ENCODE measurements around the gene ZNF766. TPM values are rescaled to one million over a fixed set of nuclear protein-coding genes. Genes with fewer than 3 reads are reported as not detected.

Gene ZNF766
- total and polyA plus RNA-seq, 2 experiments from 2014 or later = 9.5 to 16.8 TPM

GRCh38 chr19:52224211-52224610 is 45.2 kb upstream of the ZNF766 start:
- Histone ChIP-seq H3K27me3 (replicated peaks; ENCODE audit: insufficient read depth) (no peaks in the 10 kb centered on the region), H3K4me1 (ENCODE audit: insufficient read depth) (no peaks in the 10 kb centered on the region), H3K27ac (no peak overlapping the region), H3K36me3 (ENCODE audit: low read depth) (peaks cover 83% of the 10 kb centered on the region), H4K20me1 (ENCODE audit: insufficient read depth) (no peaks in the 10 kb centered on the region), H3K9ac (no peak overlapping the region), H2AFZ (no peak overlapping the region), H3K9me3 (ENCODE audit: low read depth) (no peaks in the 10 kb centered on the region), H3K79me2 (ENCODE audit: insufficient read depth) (peaks cover 24% of the 10 kb centered on the region), H3F3A (ENCODE audit: insufficient read depth) (peaks cover 7% of the 10 kb centered on the region), H3K4me3 (no peak overlapping the region), H3K4me2 (ENCODE audit: unreplicated experiment) (no peak overlapping the region), H3K9me2 (ENCODE audit: insufficient read depth) (no peaks in the 10 kb centered on the region)
- DNase-seq = no peak
- 96 to 98% methylated on average over 5 of the region's 5 CpGs for WGBS, 2 experiments (ENCODE audit: low coverage in 1 of 2, low lambda C conversion rate in 2 of 2, missing lambda C conversion rate in 2 of 2)
- in situ Hi-C loops (cut with MboI) = no loop called here
- no peak for TF ChIP-seq EZH2phosphoT487 (IDR thresholded peaks at IDR 0.05; ENCODE audit: insufficient read depth, low read depth)
- no peak for TF ChIP-seq EZH2 (IDR thresholded peaks at IDR 0.05; ENCODE audit: insufficient read depth, poor library complexity, severe bottlenecking)

- Histone ChIP-seq H3K27me3 (replicated peaks; ENCODE audit: insufficient read depth) (no peaks in the 10 kb centered on the region), H3K9me3 (ENCODE audit: low read depth) (no peaks in the 10 kb centered on the region), H3K4me1 (ENCODE audit: insufficient read depth) (peaks cover 10% of the 10 kb centered on the region; the same call in 1 of the 2 replicates), H3K79me2 (ENCODE audit: insufficient read depth) (peaks cover 14% of the 10 kb centered on the region), H3K4me2 (ENCODE audit: unreplicated experiment) (no peak overlapping the region), H3F3A (ENCODE audit: insufficient read depth) (peaks cover 16% of the 10 kb centered on the region), H2AFZ (no peak overlapping the region), H4K20me1 (ENCODE audit: insufficient read depth) (no peaks in the 10 kb centered on the region), H3K4me3 (no peak overlapping the region), H3K9me2 (ENCODE audit: insufficient read depth) (no peaks in the 10 kb centered on the region), H3K27ac (no peak overlapping the region), H3K36me3 (ENCODE audit: low read depth) (peaks cover 59% of the 10 kb centered on the region), H3K9ac (no peak overlapping the region)
- in situ Hi-C loops (cut with MboI) = no loop called here
- no peak for DNase-seq
- TF ChIP-seq EZH2phosphoT487 (IDR thresholded peaks at IDR 0.05; ENCODE audit: insufficient read depth, low read depth) (no peak), EZH2 (IDR thresholded peaks at IDR 0.05; ENCODE audit: insufficient read depth, poor library complexity, severe bottlenecking) (no peak)
- 67% methylated on average over 4 of the region's 4 CpGs for whole genome bisulfite sequencing, 2 experiments (ENCODE audit: low coverage in 1 of 2, low lambda C conversion rate in 2 of 2, missing lambda C conversion rate in 2 of 2)
These were observed 42.7 kb upstream of the ZNF766 start for GRCh38 chr19:52226652-52227051.

- no peak overlapping the region for H3K4me2 ChIP-seq (ENCODE audit: unreplicated experiment)
- WGBS, 2 experiments (ENCODE audit: low coverage in 1 of 2, low lambda C conversion rate in 2 of 2, missing lambda C conversion rate in 2 of 2) = 74 to 78% methylated on average over 10 of the region's 10 CpGs
- H3K4me1 ChIP-seq (ENCODE audit: insufficient read depth) = peaks cover 10% of the 10 kb centered on the region; the same call in 1 of the 2 replicates
- H3K27ac ChIP-seq = no peak overlapping the region
- DNase-seq = no peak
- no peaks in the 10 kb centered on the region for H3K9me3 ChIP-seq (ENCODE audit: low read depth)
- no peak overlapping the region for H3K9ac ChIP-seq
- H3K9me2 ChIP-seq (ENCODE audit: insufficient read depth) = no peaks in the 10 kb centered on the region
- TF ChIP-seq EZH2phosphoT487 (IDR thresholded peaks at IDR 0.05; ENCODE audit: insufficient read depth, low read depth) = no peak
- peaks cover 55% of the 10 kb centered on the region for H3K36me3 ChIP-seq (ENCODE audit: low read depth)
- no peaks in the 10 kb centered on the region for H3K27me3 ChIP-seq (replicated peaks; ENCODE audit: insufficient read depth)
- no peaks in the 10 kb centered on the region for H4K20me1 ChIP-seq (ENCODE audit: insufficient read depth)
- peaks cover 23% of the 10 kb centered on the region for H3F3A ChIP-seq (ENCODE audit: insufficient read depth)
- H3K4me3 ChIP-seq = no peak overlapping the region
- in situ Hi-C loops (cut with MboI) = no loop called here
- peaks cover 10% of the 10 kb centered on the region; the same call in 1 of the 2 replicates for H3K79me2 ChIP-seq (ENCODE audit: insufficient read depth)
- H2AFZ ChIP-seq = no peak overlapping the region
These were observed 42.0 kb upstream of the ZNF766 start for GRCh38 chr19:52227196-52227940.

- H3K9me2 ChIP-seq (ENCODE audit: insufficient read depth) = no peaks in the 10 kb centered on the region
- no peak for DNase-seq
- H3K4me1 ChIP-seq (ENCODE audit: insufficient read depth) = peaks cover 10% of the 10 kb centered on the region; the same call in 1 of the 2 replicates
- no peak overlapping the region for H3K4me2 ChIP-seq (ENCODE audit: unreplicated experiment)
- in situ Hi-C loops (cut with MboI) = no loop called here
- no peak overlapping the region for H3K27ac ChIP-seq
- WGBS, 2 experiments (ENCODE audit: low coverage in 1 of 2, low lambda C conversion rate in 2 of 2, missing lambda C conversion rate in 2 of 2) = 84 to 87% methylated on average over 5 of the region's 5 CpGs
- H3K36me3 ChIP-seq (ENCODE audit: low read depth) = peaks cover 49% of the 10 kb centered on the region
- H4K20me1 ChIP-seq (ENCODE audit: insufficient read depth) = no peaks in the 10 kb centered on the region
- H3K9me3 ChIP-seq (ENCODE audit: low read depth) = no peaks in the 10 kb centered on the region
- H3K79me2 ChIP-seq (ENCODE audit: insufficient read depth) = peaks cover 9% of the 10 kb centered on the region; the same call in 1 of the 2 replicates
- no peak overlapping the region for H2AFZ ChIP-seq
- no peak overlapping the region for H3K9ac ChIP-seq
- no peak overlapping the region for H3K4me3 ChIP-seq
- peaks cover 29% of the 10 kb centered on the region for H3F3A ChIP-seq (ENCODE audit: insufficient read depth)
- no peaks in the 10 kb centered on the region for H3K27me3 ChIP-seq (replicated peaks; ENCODE audit: insufficient read depth)
- TF ChIP-seq EZH2phosphoT487 (IDR thresholded peaks at IDR 0.05; ENCODE audit: insufficient read depth, low read depth) = no peak
- no peak for TF ChIP-seq EZH2 (IDR thresholded peaks at IDR 0.05; ENCODE audit: insufficient read depth, poor library complexity, severe bottlenecking)
These were observed 41.4 kb upstream of the ZNF766 start for GRCh38 chr19:52227980-52228379.

Data from GM23248 (cell line).